Measurements from ENCODE around the gene TMEM185A. TPM values are rescaled to one million over a fixed set of nuclear protein-coding genes. Genes with fewer than 3 reads are reported as not detected.
A peak's percentile ranks its signal among the peaks of the same experiment; 100 is the strongest.
"Not testable (repeated sequence)": the region's sequence is repeated elsewhere in the genome, so short reads cannot be mapped to it uniquely, and the experiment has no call there.

Gene TMEM185A
- total and polyA plus RNA-seq, 2 donors (not counting 1 experiment from before 2014, with no cell fraction given) = 17.3 to 24.9 TPM

- Histone ChIP-seq H3K36me3 (ENCODE audit: control insufficient read depth, insufficient read depth, low read length) (no peaks in the 10 kb centered on the region), H3K4me3 (replicated peaks in 1 of 4; ENCODE audit: control extremely low read depth in 1 of 4, insufficient read depth in 1 of 4, low read depth in 3 of 4, low read length in 4 of 4) (no peak overlapping the region), H3K27me3 (ENCODE audit: control insufficient read depth, insufficient read depth, low read length) (no peaks in the 10 kb centered on the region), H3K4me2 (ENCODE audit: extremely low read depth, insufficient read depth, low read length) (no peak overlapping the region), H2AFZ (ENCODE audit: low read length) (no peak overlapping the region), H3K9ac (ENCODE audit: insufficient read depth, low read length) (no peak overlapping the region), H4K20me1 (ENCODE audit: control insufficient read depth, extremely low read depth, insufficient read depth, low read length) (no peaks in the 10 kb centered on the region), H3K4me1 (ENCODE audit: control insufficient read depth, extremely low read depth, insufficient read depth, low read length) (no peaks in the 10 kb centered on the region), H3K27ac (ENCODE audit: insufficient read depth, low read length) (no peak overlapping the region), H3K9me3 (ENCODE audit: control insufficient read depth, insufficient read depth, low read depth, low read length) (no peaks in the 10 kb centered on the region), H3K79me2 (ENCODE audit: control insufficient read depth, insufficient read depth, low read length) (no peaks in the 10 kb centered on the region)
- no peak for DNase-seq (ENCODE audit: low read depth in 2 of 2)
- no peak for TF ChIP-seq EZH2 (IDR thresholded peaks at IDR 0.05; ENCODE audit: low read length, missing control alignments)
- TF ChIP-seq CTCF (conservative IDR thresholded peaks at IDR 0.05 in 1 of 2, IDR thresholded peaks at IDR 0.05 in 1 of 2; ENCODE audit: low read depth in 1 of 2, low read length in 2 of 2) = no peak
Observed at GRCh38 chrX:149607699-149608098, 23.9 kb downstream of the TMEM185A start.

GRCh38 chrX:149605248-149605885 is 26.2 kb downstream of the TMEM185A start:
- not testable (repeated sequence) for H2AFZ ChIP-seq (ENCODE audit: low read length); H3K9ac ChIP-seq (ENCODE audit: insufficient read depth, low read length); H4K20me1 ChIP-seq (ENCODE audit: control insufficient read depth, extremely low read depth, insufficient read depth, low read length); H3K79me2 ChIP-seq (ENCODE audit: control insufficient read depth, insufficient read depth, low read length); H3K4me1 ChIP-seq (ENCODE audit: control insufficient read depth, extremely low read depth, insufficient read depth, low read length); H3K9me3 ChIP-seq (ENCODE audit: control insufficient read depth, insufficient read depth, low read depth, low read length); H3K27ac ChIP-seq (ENCODE audit: insufficient read depth, low read length); H3K27me3 ChIP-seq (ENCODE audit: control insufficient read depth, insufficient read depth, low read length); H3K4me2 ChIP-seq (ENCODE audit: extremely low read depth, insufficient read depth, low read length); H3K4me3 ChIP-seq (replicated peaks in 1 of 4; ENCODE audit: control extremely low read depth in 1 of 4, insufficient read depth in 1 of 4, low read depth in 3 of 4, low read length in 4 of 4); H3K36me3 ChIP-seq (ENCODE audit: control insufficient read depth, insufficient read depth, low read length)
- peak in 1 of 2 donors; percentile 10 for DNase-seq (ENCODE audit: low read depth in 2 of 2)

- H3K27ac ChIP-seq (ENCODE audit: insufficient read depth, low read length); H3K4me3 ChIP-seq (replicated peaks in 1 of 4; ENCODE audit: control extremely low read depth in 1 of 4, insufficient read depth in 1 of 4, low read depth in 3 of 4, low read length in 4 of 4); H3K4me2 ChIP-seq (ENCODE audit: extremely low read depth, insufficient read depth, low read length); H2AFZ ChIP-seq (ENCODE audit: low read length); H3K9me3 ChIP-seq (ENCODE audit: control insufficient read depth, insufficient read depth, low read depth, low read length); H3K79me2 ChIP-seq (ENCODE audit: control insufficient read depth, insufficient read depth, low read length); H4K20me1 ChIP-seq (ENCODE audit: control insufficient read depth, extremely low read depth, insufficient read depth, low read length); H3K36me3 ChIP-seq (ENCODE audit: control insufficient read depth, insufficient read depth, low read length); H3K4me1 ChIP-seq (ENCODE audit: control insufficient read depth, extremely low read depth, insufficient read depth, low read length); H3K27me3 ChIP-seq (ENCODE audit: control insufficient read depth, insufficient read depth, low read length); DNase-seq (ENCODE audit: low read depth in 2 of 2); H3K9ac ChIP-seq (ENCODE audit: insufficient read depth, low read length): not testable (repeated sequence)
Observed at GRCh38 chrX:149598603-149599002, 33.0 kb downstream of the TMEM185A start.

- not testable (repeated sequence) for H4K20me1 ChIP-seq (ENCODE audit: control insufficient read depth, extremely low read depth, insufficient read depth, low read length); H3K4me3 ChIP-seq (replicated peaks in 1 of 4; ENCODE audit: control extremely low read depth in 1 of 4, insufficient read depth in 1 of 4, low read depth in 3 of 4, low read length in 4 of 4); H3K4me2 ChIP-seq (ENCODE audit: extremely low read depth, insufficient read depth, low read length); DNase-seq (ENCODE audit: low read depth in 2 of 2); H3K27ac ChIP-seq (ENCODE audit: insufficient read depth, low read length); H3K27me3 ChIP-seq (ENCODE audit: control insufficient read depth, insufficient read depth, low read length); H3K9ac ChIP-seq (ENCODE audit: insufficient read depth, low read length); H3K9me3 ChIP-seq (ENCODE audit: control insufficient read depth, insufficient read depth, low read depth, low read length); H3K36me3 ChIP-seq (ENCODE audit: control insufficient read depth, insufficient read depth, low read length); H3K4me1 ChIP-seq (ENCODE audit: control insufficient read depth, extremely low read depth, insufficient read depth, low read length); H3K79me2 ChIP-seq (ENCODE audit: control insufficient read depth, insufficient read depth, low read length); H2AFZ ChIP-seq (ENCODE audit: low read length)
Observed at GRCh38 chrX:149595943-149596342, 35.6 kb downstream of the TMEM185A start.

- not testable (repeated sequence) for H3K4me1 ChIP-seq (ENCODE audit: control insufficient read depth, extremely low read depth, insufficient read depth, low read length); H3K36me3 ChIP-seq (ENCODE audit: control insufficient read depth, insufficient read depth, low read length); H3K4me3 ChIP-seq (replicated peaks in 1 of 4; ENCODE audit: control extremely low read depth in 1 of 4, insufficient read depth in 1 of 4, low read depth in 3 of 4, low read length in 4 of 4); H3K4me2 ChIP-seq (ENCODE audit: extremely low read depth, insufficient read depth, low read length); DNase-seq (ENCODE audit: low read depth in 2 of 2); H3K9me3 ChIP-seq (ENCODE audit: control insufficient read depth, insufficient read depth, low read depth, low read length); H3K9ac ChIP-seq (ENCODE audit: insufficient read depth, low read length); H2AFZ ChIP-seq (ENCODE audit: low read length); H3K27me3 ChIP-seq (ENCODE audit: control insufficient read depth, insufficient read depth, low read length); H3K79me2 ChIP-seq (ENCODE audit: control insufficient read depth, insufficient read depth, low read length); H4K20me1 ChIP-seq (ENCODE audit: control insufficient read depth, extremely low read depth, insufficient read depth, low read length); H3K27ac ChIP-seq (ENCODE audit: insufficient read depth, low read length)
Observed at GRCh38 chrX:149595214-149595613, 36.4 kb downstream of the TMEM185A start, which contains the start of gene HSFX2. TSS of gene HSFX2 (minus strand) at chrX:149595314. CDS start at chrX:149594700, 614 bp downstream.

- not testable (repeated sequence) for H2AFZ ChIP-seq (ENCODE audit: low read length); H3K27me3 ChIP-seq (ENCODE audit: control insufficient read depth, insufficient read depth, low read length); H4K20me1 ChIP-seq (ENCODE audit: control insufficient read depth, extremely low read depth, insufficient read depth, low read length); H3K9me3 ChIP-seq (ENCODE audit: control insufficient read depth, insufficient read depth, low read depth, low read length); H3K4me3 ChIP-seq (replicated peaks in 1 of 4; ENCODE audit: control extremely low read depth in 1 of 4, insufficient read depth in 1 of 4, low read depth in 3 of 4, low read length in 4 of 4); H3K4me2 ChIP-seq (ENCODE audit: extremely low read depth, insufficient read depth, low read length); H3K4me1 ChIP-seq (ENCODE audit: control insufficient read depth, extremely low read depth, insufficient read depth, low read length); H3K27ac ChIP-seq (ENCODE audit: insufficient read depth, low read length); DNase-seq (ENCODE audit: low read depth in 2 of 2); H3K79me2 ChIP-seq (ENCODE audit: control insufficient read depth, insufficient read depth, low read length); H3K36me3 ChIP-seq (ENCODE audit: control insufficient read depth, insufficient read depth, low read length); H3K9ac ChIP-seq (ENCODE audit: insufficient read depth, low read length)
Observed at GRCh38 chrX:149590993-149591392, 40.6 kb downstream of the TMEM185A start.
